Measurements from ENCODE around the gene GRAMD2A.

DNA sequence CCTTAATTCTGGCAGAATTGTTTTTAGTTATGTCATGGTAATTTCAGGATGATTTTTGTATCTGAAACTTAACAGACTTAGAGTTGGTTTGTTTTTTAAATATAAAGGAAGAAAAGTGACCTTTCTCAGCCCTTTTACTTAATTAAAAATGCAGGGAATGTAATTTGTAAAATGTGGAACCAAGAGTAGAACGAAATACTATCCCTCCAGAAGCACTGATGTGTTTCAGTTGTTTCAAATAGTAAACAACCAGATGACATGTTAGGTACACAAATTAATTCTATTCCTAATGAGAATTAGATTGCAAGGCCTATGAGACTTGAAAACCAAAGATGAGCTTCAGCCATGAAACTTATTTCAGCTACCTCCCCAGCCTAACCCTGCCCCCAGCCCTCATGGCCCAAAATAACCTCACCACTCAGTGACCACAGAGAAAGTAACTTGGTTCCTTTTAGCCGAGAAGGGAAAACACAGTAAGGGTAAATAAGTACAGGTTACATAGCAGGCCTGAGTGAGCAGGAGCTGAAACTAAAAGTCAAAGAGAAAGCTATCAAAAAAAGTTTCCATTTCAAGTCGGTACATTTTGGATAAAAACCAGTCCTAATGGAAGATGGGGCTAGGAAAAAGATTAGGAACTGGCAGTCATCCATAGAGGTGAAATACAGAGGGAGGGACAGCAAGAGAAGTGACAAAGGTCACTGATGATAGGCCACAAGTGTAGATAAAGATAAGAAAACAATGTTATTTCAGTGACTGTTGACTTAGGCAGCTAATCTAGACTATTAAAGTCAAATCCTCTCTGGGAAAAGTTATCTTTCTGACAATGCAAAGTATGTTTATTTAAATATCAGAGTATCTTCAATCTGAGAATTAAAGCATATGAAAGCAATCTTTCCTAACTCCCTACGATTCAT, 56.2 kb downstream of the GRAMD2A start:
- TF ChIP-seq POLR2A (IDR thresholded peaks at IDR 0.05) (no peak), POLR2AphosphoS5 (IDR thresholded peaks at IDR 0.05) (no peak), EP300 (IDR thresholded peaks at IDR 0.05; ENCODE audit: low read depth) (no peak)
- TF ChIP-seq, protein P1, sequence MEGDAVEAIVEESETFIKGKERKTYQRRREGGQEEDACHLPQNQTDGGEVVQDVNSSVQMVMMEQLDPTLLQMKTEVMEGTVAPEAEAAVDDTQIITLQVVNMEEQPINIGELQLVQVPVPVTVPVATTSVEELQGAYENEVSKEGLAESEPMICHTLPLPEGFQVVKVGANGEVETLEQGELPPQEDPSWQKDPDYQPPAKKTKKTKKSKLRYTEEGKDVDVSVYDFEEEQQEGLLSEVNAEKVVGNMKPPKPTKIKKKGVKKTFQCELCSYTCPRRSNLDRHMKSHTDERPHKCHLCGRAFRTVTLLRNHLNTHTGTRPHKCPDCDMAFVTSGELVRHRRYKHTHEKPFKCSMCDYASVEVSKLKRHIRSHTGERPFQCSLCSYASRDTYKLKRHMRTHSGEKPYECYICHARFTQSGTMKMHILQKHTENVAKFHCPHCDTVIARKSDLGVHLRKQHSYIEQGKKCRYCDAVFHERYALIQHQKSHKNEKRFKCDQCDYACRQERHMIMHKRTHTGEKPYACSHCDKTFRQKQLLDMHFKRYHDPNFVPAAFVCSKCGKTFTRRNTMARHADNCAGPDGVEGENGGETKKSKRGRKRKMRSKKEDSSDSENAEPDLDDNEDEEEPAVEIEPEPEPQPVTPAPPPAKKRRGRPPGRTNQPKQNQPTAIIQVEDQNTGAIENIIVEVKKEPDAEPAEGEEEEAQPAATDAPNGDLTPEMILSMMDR (IDR thresholded peaks at IDR 0.05), result no peak

Data from transverse colon (tissue), 4 donors.